ENCODE measurements around the gene TMEM229B. TPM values are rescaled to one million over a fixed set of nuclear protein-coding genes. Genes with fewer than 3 reads are reported as not detected.

The TMEM229B gene
- total RNA-seq, 1 donor from 2014 or later: 1.8 TPM

- peaks cover 19% of the 10 kb centered on the region for H3K9me3 Mint-ChIP-seq
- H3K4me3 Mint-ChIP-seq: no peak overlapping the region
- no peak for DNase-seq (ENCODE audit: low spot score)
- H3K27me3 Mint-ChIP-seq (ENCODE audit: insufficient read depth): peaks cover 13% of the 10 kb centered on the region
- intact Hi-C loops (cut with micrococcal nuclease): no loop called here
- peaks cover 9% of the 10 kb centered on the region for H3K36me3 Mint-ChIP-seq (ENCODE audit: low read depth)
- no peak overlapping the region for H3K27ac Mint-ChIP-seq
- H3K4me1 Mint-ChIP-seq (ENCODE audit: low read depth): peaks cover 29% of the 10 kb centered on the region
These were observed 4.0 kb upstream of the TMEM229B start for GRCh38 chr14:67492538-67492937.

- no peak for DNase-seq (ENCODE audit: low spot score)
- Mint-ChIP-seq H3K27ac (no peak overlapping the region), H3K4me3 (no peak overlapping the region), H3K9me3 (peaks cover 19% of the 10 kb centered on the region), H3K27me3 (ENCODE audit: insufficient read depth) (peaks cover 13% of the 10 kb centered on the region), H3K4me1 (ENCODE audit: low read depth) (peaks cover 33% of the 10 kb centered on the region), H3K36me3 (ENCODE audit: low read depth) (peaks cover 9% of the 10 kb centered on the region)
- intact Hi-C loops (cut with micrococcal nuclease): no loop called here
These were observed 3.4 kb upstream of the TMEM229B start for GRCh38 chr14:67491741-67492507.

GRCh38 chr14:67491285-67491684, 2.8 kb upstream of the TMEM229B start:
- no peak overlapping the region for H3K4me3 Mint-ChIP-seq
- intact Hi-C loops (cut with micrococcal nuclease): no loop called here
- H3K9me3 Mint-ChIP-seq: peaks cover 19% of the 10 kb centered on the region
- peaks cover 13% of the 10 kb centered on the region for H3K27me3 Mint-ChIP-seq (ENCODE audit: insufficient read depth)
- DNase-seq (ENCODE audit: low spot score): no peak
- H3K4me1 Mint-ChIP-seq (ENCODE audit: low read depth): peaks cover 38% of the 10 kb centered on the region
- peaks cover 9% of the 10 kb centered on the region for H3K36me3 Mint-ChIP-seq (ENCODE audit: low read depth)
- H3K27ac Mint-ChIP-seq: no peak overlapping the region

- Mint-ChIP-seq H3K36me3 (ENCODE audit: low read depth) (peaks cover 13% of the 10 kb centered on the region), H3K9me3 (peaks cover 19% of the 10 kb centered on the region), H3K4me1 (ENCODE audit: low read depth) (peaks cover 44% of the 10 kb centered on the region), H3K27ac (no peak overlapping the region), H3K4me3 (no peak overlapping the region), H3K27me3 (ENCODE audit: insufficient read depth) (peaks cover 13% of the 10 kb centered on the region)
- no peak for DNase-seq (ENCODE audit: low spot score)
- intact Hi-C loops (cut with micrococcal nuclease): no loop called here
These were observed 1.7 kb upstream of the TMEM229B start for GRCh38 chr14:67490196-67490595.

GRCh38 chr14:67487332-67487731, 1.2 kb downstream of the TMEM229B start:
- no peak for DNase-seq (ENCODE audit: low spot score)
- H3K4me1 Mint-ChIP-seq (ENCODE audit: low read depth): peaks cover 44% of the 10 kb centered on the region
- peak overlapping the region; percentile 82 for H3K4me3 Mint-ChIP-seq

GRCh38 chr14:67486890-67487289, 1.6 kb downstream of the TMEM229B start:
- peaks cover 12% of the 10 kb centered on the region for H3K27me3 Mint-ChIP-seq (ENCODE audit: insufficient read depth)
- no peak overlapping the region for H3K27ac Mint-ChIP-seq
- intact Hi-C loops (cut with micrococcal nuclease): no loop called here
- H3K4me3 Mint-ChIP-seq: no peak overlapping the region
- peaks cover 44% of the 10 kb centered on the region for H3K4me1 Mint-ChIP-seq (ENCODE audit: low read depth)
- no peak for DNase-seq (ENCODE audit: low spot score)
- peaks cover 4% of the 10 kb centered on the region for H3K36me3 Mint-ChIP-seq (ENCODE audit: low read depth)
- H3K9me3 Mint-ChIP-seq: no peaks in the 10 kb centered on the region

More at GRCh38 chr14:67487332-67487731, 1.2 kb downstream of the TMEM229B start:
- intact Hi-C loops (cut with micrococcal nuclease): no loop called here
- peaks cover 7% of the 10 kb centered on the region for H3K36me3 Mint-ChIP-seq (ENCODE audit: low read depth)
- H3K27me3 Mint-ChIP-seq (ENCODE audit: insufficient read depth): peaks cover 12% of the 10 kb centered on the region
- peaks cover under 1% of the 10 kb centered on the region for H3K9me3 Mint-ChIP-seq
- H3K27ac Mint-ChIP-seq: no peak overlapping the region

- Mint-ChIP-seq H3K9me3 (no peaks in the 10 kb centered on the region), H3K27me3 (ENCODE audit: insufficient read depth) (peaks cover 5% of the 10 kb centered on the region), H3K4me3 (no peak overlapping the region), H3K36me3 (ENCODE audit: low read depth) (peaks cover 4% of the 10 kb centered on the region), H3K27ac (no peak overlapping the region), H3K4me1 (ENCODE audit: low read depth) (peaks cover 39% of the 10 kb centered on the region)
- DNase-seq (ENCODE audit: low spot score): no peak
- intact Hi-C loops (cut with micrococcal nuclease): no loop called here
These were observed 2.9 kb downstream of the TMEM229B start for GRCh38 chr14:67485501-67486095.

- Mint-ChIP-seq H3K4me3 (no peak overlapping the region), H3K4me1 (ENCODE audit: low read depth) (peaks cover 28% of the 10 kb centered on the region), H3K27ac (no peak overlapping the region), H3K27me3 (ENCODE audit: insufficient read depth) (no peaks in the 10 kb centered on the region), H3K9me3 (no peaks in the 10 kb centered on the region), H3K36me3 (ENCODE audit: low read depth) (peaks cover 4% of the 10 kb centered on the region)
- DNase-seq (ENCODE audit: low spot score): no peak
- intact Hi-C loops (cut with micrococcal nuclease): no loop called here
These were observed 4.8 kb downstream of the TMEM229B start for GRCh38 chr14:67483579-67484285.

- no peak for DNase-seq (ENCODE audit: low spot score)
- no peak overlapping the region for H3K4me3 Mint-ChIP-seq
- no peaks in the 10 kb centered on the region for H3K27me3 Mint-ChIP-seq (ENCODE audit: insufficient read depth)
- H3K27ac Mint-ChIP-seq: no peak overlapping the region
- H3K9me3 Mint-ChIP-seq: no peaks in the 10 kb centered on the region
- peaks cover 4% of the 10 kb centered on the region for H3K36me3 Mint-ChIP-seq (ENCODE audit: low read depth)
- intact Hi-C loops (cut with micrococcal nuclease): no loop called here
- H3K4me1 Mint-ChIP-seq (ENCODE audit: low read depth): peaks cover 15% of the 10 kb centered on the region
These were observed 6.0 kb downstream of the TMEM229B start for GRCh38 chr14:67482231-67483164.

- H3K4me3 Mint-ChIP-seq: no peak overlapping the region
- intact Hi-C loops (cut with micrococcal nuclease): no loop called here
- H3K27me3 Mint-ChIP-seq (ENCODE audit: insufficient read depth): no peaks in the 10 kb centered on the region
- no peak for DNase-seq (ENCODE audit: low spot score)
- H3K4me1 Mint-ChIP-seq (ENCODE audit: low read depth): no peaks in the 10 kb centered on the region
- H3K27ac Mint-ChIP-seq: no peak overlapping the region
- peaks cover 3% of the 10 kb centered on the region for H3K36me3 Mint-ChIP-seq (ENCODE audit: low read depth)
- no peaks in the 10 kb centered on the region for H3K9me3 Mint-ChIP-seq
These were observed 8.5 kb downstream of the TMEM229B start for GRCh38 chr14:67480011-67480410.

- Mint-ChIP-seq H3K4me1 (ENCODE audit: low read depth) (no peaks in the 10 kb centered on the region), H3K9me3 (no peaks in the 10 kb centered on the region), H3K27me3 (ENCODE audit: insufficient read depth) (no peaks in the 10 kb centered on the region), H3K36me3 (ENCODE audit: low read depth) (peaks cover 3% of the 10 kb centered on the region), H3K4me3 (no peak overlapping the region), H3K27ac (no peak overlapping the region)
- no peak for DNase-seq (ENCODE audit: low spot score)
- intact Hi-C loops (cut with micrococcal nuclease): no loop called here
These were observed 9.8 kb downstream of the TMEM229B start for GRCh38 chr14:67478800-67479084.

GRCh38 chr14:67477926-67478799, 10.4 kb downstream of the TMEM229B start:
- no peak for DNase-seq (ENCODE audit: low spot score)
- H3K4me3 Mint-ChIP-seq: no peak overlapping the region
- H3K27me3 Mint-ChIP-seq (ENCODE audit: insufficient read depth): no peaks in the 10 kb centered on the region
- intact Hi-C loops (cut with micrococcal nuclease): no loop called here
- no peaks in the 10 kb centered on the region for H3K4me1 Mint-ChIP-seq (ENCODE audit: low read depth)
- H3K36me3 Mint-ChIP-seq (ENCODE audit: low read depth): peaks cover 3% of the 10 kb centered on the region
- no peaks in the 10 kb centered on the region for H3K9me3 Mint-ChIP-seq
- no peak overlapping the region for H3K27ac Mint-ChIP-seq
